ENCODE data around the gene SMARCB1. TPM values are rescaled to one million over a fixed set of nuclear protein-coding genes. Genes with fewer than 3 reads are reported as not detected.
"Not testable (repeated sequence)": the region's sequence is repeated elsewhere in the genome, so short reads cannot be mapped to it uniquely, and the experiment has no call there.

SMARCB1 gene
- total RNA-seq, 4 donors from 2014 or later = 54.2 to 73.9 (median 61.3) TPM

GRCh38 chr22:23857606-23858483 is 71.1 kb downstream of the SMARCB1 start, which contains the start of gene SLC2A11:
Gene SLC2A11 (plus strand): TSS chr22:23857875. CDS start chr22:23858000, 125 bp downstream.
- WGBS = under 1% methylated on average over 29 of the region's 60 CpGs
- Histone ChIP-seq H3K9me3 (no peaks in the 10 kb centered on the region), H3K27ac (peak within 1 kb of the TSS; percentile 81), H3K4me1 (peaks cover 24% of the 10 kb centered on the region), H3K4me3 (peak within 1 kb of the TSS; percentile 83), H3K36me3 (no peaks in the 10 kb centered on the region), H3K27me3 (no peaks in the 10 kb centered on the region)
- DNase-seq (ENCODE audit: low spot score in 2 of 2) = peak; percentile 96 to 98
- no peak for TF ChIP-seq EP300 (IDR thresholded peaks at IDR 0.05)
- peak in 1 of 3 donors; percentile 53 for TF ChIP-seq POLR2AphosphoS5 (IDR thresholded peaks at IDR 0.05)
- TF ChIP-seq POLR2A (IDR thresholded peaks at IDR 0.05) = peak in 1 of 2 donors; percentile 37
- TF ChIP-seq, protein P1, sequence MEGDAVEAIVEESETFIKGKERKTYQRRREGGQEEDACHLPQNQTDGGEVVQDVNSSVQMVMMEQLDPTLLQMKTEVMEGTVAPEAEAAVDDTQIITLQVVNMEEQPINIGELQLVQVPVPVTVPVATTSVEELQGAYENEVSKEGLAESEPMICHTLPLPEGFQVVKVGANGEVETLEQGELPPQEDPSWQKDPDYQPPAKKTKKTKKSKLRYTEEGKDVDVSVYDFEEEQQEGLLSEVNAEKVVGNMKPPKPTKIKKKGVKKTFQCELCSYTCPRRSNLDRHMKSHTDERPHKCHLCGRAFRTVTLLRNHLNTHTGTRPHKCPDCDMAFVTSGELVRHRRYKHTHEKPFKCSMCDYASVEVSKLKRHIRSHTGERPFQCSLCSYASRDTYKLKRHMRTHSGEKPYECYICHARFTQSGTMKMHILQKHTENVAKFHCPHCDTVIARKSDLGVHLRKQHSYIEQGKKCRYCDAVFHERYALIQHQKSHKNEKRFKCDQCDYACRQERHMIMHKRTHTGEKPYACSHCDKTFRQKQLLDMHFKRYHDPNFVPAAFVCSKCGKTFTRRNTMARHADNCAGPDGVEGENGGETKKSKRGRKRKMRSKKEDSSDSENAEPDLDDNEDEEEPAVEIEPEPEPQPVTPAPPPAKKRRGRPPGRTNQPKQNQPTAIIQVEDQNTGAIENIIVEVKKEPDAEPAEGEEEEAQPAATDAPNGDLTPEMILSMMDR (IDR thresholded peaks at IDR 0.05) = peak in 1 of 2 donors; percentile 13

- Histone ChIP-seq H3K4me1 (peaks cover 24% of the 10 kb centered on the region), H3K4me3 (peak overlapping the region; percentile 83), H3K36me3 (no peaks in the 10 kb centered on the region), H3K27me3 (no peaks in the 10 kb centered on the region), H3K27ac (no peak overlapping the region), H3K9me3 (no peaks in the 10 kb centered on the region)
- TF ChIP-seq, protein P1 (IDR thresholded peaks at IDR 0.05) = no peak
- TF ChIP-seq POLR2A (IDR thresholded peaks at IDR 0.05) (no peak), POLR2AphosphoS5 (IDR thresholded peaks at IDR 0.05) (no peak), EP300 (IDR thresholded peaks at IDR 0.05) (no peak)
- WGBS = 67% methylated on average over 7 of the region's 7 CpGs
- no peak for DNase-seq (ENCODE audit: low spot score in 2 of 2)
Measured at GRCh38 chr22:23858484-23858815, 71.7 kb downstream of the SMARCB1 start.

DNA sequence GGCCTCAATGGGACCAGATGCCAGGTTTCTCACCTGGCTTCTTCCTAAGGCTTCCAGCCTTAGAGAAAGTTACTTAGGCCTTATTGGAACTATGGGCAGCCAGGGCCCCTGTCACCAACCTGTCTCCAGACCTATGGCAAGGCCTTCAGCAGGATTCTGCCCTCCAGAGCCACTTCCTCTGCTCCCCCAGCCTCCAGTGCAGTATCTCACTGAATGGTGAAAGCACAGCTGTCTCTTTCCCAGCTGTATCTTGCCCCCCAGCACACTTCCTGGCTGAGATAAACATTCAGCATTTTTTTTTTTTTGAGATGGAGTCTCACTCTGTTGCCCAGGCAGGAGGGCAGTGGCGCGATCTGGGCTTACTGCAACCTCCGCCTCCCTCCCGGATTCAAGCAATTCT is 72.4 kb downstream of the SMARCB1 start:
- Histone ChIP-seq H3K9me3 (no peaks in the 10 kb centered on the region), H3K4me3 (no peak overlapping the region), H3K4me1 (peaks cover 24% of the 10 kb centered on the region), H3K27ac (no peak overlapping the region), H3K36me3 (no peaks in the 10 kb centered on the region), H3K27me3 (no peaks in the 10 kb centered on the region)
- WGBS = 95% methylated on average over 4 of the region's 4 CpGs
- no peak for TF ChIP-seq POLR2AphosphoS5 (IDR thresholded peaks at IDR 0.05)
- no peak for TF ChIP-seq POLR2A (IDR thresholded peaks at IDR 0.05)
- TF ChIP-seq, protein P1 (IDR thresholded peaks at IDR 0.05) = no peak
- TF ChIP-seq EP300 (IDR thresholded peaks at IDR 0.05) = no peak
- no peak for DNase-seq (ENCODE audit: low spot score in 2 of 2)

DNA sequence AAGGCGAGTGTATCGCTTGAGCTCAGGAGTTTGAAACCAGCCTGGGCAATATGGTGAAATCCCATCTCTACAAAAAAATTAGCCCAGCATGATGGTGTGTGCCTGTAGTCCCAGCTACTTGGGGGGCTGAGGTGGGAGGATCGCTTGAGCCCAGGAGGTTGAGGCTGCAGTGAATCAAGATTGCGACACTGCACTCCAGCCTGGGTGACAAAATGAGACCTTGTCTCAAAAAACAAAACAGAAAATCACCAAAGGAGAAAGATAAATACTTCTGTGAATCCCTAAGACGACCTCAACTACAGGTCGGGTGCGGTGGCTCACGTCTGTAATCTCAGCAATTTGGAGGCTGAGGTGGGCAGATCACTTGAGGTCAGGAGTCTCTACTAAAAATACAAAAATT is 73.4 kb downstream of the SMARCB1 start:
- H3K4me1 ChIP-seq = peaks cover 24% of the 10 kb centered on the region
- not testable (repeated sequence) for H3K27ac ChIP-seq; H3K27me3 ChIP-seq; H3K4me3 ChIP-seq; DNase-seq (ENCODE audit: low spot score in 2 of 2); H3K9me3 ChIP-seq; H3K36me3 ChIP-seq
- 97% methylated on average over 8 of the region's 8 CpGs for WGBS

- H3K9me3 ChIP-seq = no peaks in the 10 kb centered on the region
- no peak overlapping the region for H3K4me3 ChIP-seq
- H3K36me3 ChIP-seq = no peaks in the 10 kb centered on the region
- H3K27me3 ChIP-seq = no peaks in the 10 kb centered on the region
- H3K27ac ChIP-seq = no peak overlapping the region
- TF ChIP-seq POLR2A (IDR thresholded peaks at IDR 0.05) (no peak), POLR2AphosphoS5 (IDR thresholded peaks at IDR 0.05) (no peak)
- TF ChIP-seq, protein P1 (IDR thresholded peaks at IDR 0.05) = peak in 1 of 2 donors; percentile 17
- DNase-seq (ENCODE audit: low spot score in 2 of 2) = no peak
- peaks cover 16% of the 10 kb centered on the region for H3K4me1 ChIP-seq
- 83% methylated on average over 3 of the region's 3 CpGs for WGBS
Measured at GRCh38 chr22:23862103-23862502, 75.3 kb downstream of the SMARCB1 start.

GRCh38 chr22:23864499-23865154 is 77.9 kb downstream of the SMARCB1 start:
- H3K4me3 ChIP-seq; H3K27me3 ChIP-seq; H3K9me3 ChIP-seq; DNase-seq (ENCODE audit: low spot score in 2 of 2); H3K4me1 ChIP-seq; H3K27ac ChIP-seq: not testable (repeated sequence)
- H3K36me3 ChIP-seq = peaks cover 15% of the 10 kb centered on the region
- 84% methylated on average over 11 of the region's 11 CpGs for WGBS
